KBM-7 (cell line): ENCODE results near the gene DNAJC24.
"Not testable (repeated sequence)": the region's sequence is repeated elsewhere in the genome, so short reads cannot be mapped to it uniquely, and the experiment has no call there.

Experiments
- DNase-seq: peaks from one replicate; pipeline ENCODE4 v3.0.0-alpha.2; 2015
- in situ Hi-C: fragments of 300-500 bp; cut with MboI; formaldehyde crosslinking; loops from 2 replicates; pipeline ENCODE4 v1.14.3; 2020; ENCODE audit warnings: low sequenced_read_pairs, low pct_unique_long_range_greater_than_20kb, mixed read lengths

Gene DNAJC24

GRCh38 chr11:31369348-31370329, at the start of gene DNAJC24, which contains the start of gene DCDC1:
TSS of gene DNAJC24 (plus strand) at chr11:31369860. CDS start at chr11:31370749, 889 bp downstream.
TSS of gene DCDC1 (minus strand) at chr11:31369739. CDS start at chr11:31328280, 41,459 bp downstream.
- DNase-seq, result peak; percentile 96
- in situ Hi-C loops, result no loop called here

GRCh38 chr11:31321494-31321893, 48.2 kb upstream of the DNAJC24 start:
- in situ Hi-C loops, result not testable (repeated sequence)

DNA sequence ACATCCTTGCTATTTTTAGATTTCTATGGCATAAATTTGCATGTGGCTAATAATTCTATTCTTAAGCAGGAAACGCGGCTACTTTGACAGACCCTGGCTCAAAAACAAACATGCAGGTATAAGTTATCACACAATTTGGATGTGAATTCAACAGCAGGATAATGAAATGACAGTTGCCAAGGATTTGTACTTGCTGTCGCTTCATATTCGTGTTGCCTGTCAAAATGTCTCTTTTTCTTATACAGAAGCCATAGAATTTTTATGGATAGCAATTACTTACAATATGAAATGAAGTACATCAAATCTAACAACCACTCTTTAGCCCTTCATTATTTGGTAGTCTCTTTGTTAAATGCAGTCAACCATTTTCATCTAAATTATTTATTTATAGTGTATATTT, 46.5 kb upstream of the DNAJC24 start:
- in situ Hi-C loops, result no loop called here
- DNase-seq, result no peak

More at GRCh38 chr11:31321494-31321893, 48.2 kb upstream of the DNAJC24 start:
- DNase-seq, result not testable (repeated sequence)

- no peak for DNase-seq
- in situ Hi-C loops, result no loop called here
These were observed 44.5 kb upstream of the DNAJC24 start for GRCh38 chr11:31325160-31325559.

- in situ Hi-C loops, result no loop called here
These were observed 43.1 kb upstream of the DNAJC24 start for GRCh38 chr11:31326470-31327148.

DNA sequence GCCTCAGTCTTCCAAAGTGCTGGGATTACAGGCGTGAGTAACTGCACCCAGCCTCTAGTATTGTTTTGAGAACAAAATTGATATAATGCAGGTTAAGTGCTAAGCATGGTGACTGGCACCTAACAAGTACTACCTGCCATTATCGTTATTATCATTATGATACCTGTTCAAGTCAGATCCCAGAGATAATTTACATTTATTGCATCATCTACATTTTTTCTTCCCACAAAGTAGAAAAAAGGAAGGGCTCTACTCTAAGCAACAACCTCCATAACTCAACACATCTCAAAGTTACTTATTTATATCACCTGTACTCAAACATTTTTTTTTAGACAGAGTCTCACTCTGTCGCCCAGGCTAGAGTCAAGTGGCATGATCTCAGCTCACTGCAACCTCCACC, 42.2 kb upstream of the DNAJC24 start:
- in situ Hi-C loops, result no loop called here
- DNase-seq, result no peak

More at GRCh38 chr11:31326470-31327148, 43.1 kb upstream of the DNAJC24 start:
- no peak for DNase-seq

GRCh38 chr11:31328697-31329096, 41.0 kb upstream of the DNAJC24 start:
- in situ Hi-C loops, result no loop called here
- no peak for DNase-seq

DNA sequence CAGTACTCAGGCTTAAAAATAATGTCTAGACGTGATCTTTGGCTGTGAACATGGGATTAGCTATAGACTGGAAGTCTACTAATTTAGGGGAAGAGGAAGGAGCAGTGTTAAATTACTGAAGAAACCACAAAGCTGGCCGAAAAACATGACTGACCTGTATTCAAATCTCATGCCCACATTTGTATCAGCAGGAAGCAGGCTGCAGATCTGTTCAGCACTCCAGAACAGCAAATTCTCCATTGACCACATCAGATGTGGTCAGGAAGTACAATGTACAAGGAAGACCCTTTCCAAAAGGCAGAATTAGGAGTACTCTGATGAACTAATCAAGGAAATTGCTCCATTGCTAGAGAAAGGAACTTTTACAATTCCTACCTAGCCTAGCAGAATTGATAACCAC, 31.9 kb upstream of the DNAJC24 start:
- peak; percentile 46 for DNase-seq
- in situ Hi-C loops, result no loop called here

DNA sequence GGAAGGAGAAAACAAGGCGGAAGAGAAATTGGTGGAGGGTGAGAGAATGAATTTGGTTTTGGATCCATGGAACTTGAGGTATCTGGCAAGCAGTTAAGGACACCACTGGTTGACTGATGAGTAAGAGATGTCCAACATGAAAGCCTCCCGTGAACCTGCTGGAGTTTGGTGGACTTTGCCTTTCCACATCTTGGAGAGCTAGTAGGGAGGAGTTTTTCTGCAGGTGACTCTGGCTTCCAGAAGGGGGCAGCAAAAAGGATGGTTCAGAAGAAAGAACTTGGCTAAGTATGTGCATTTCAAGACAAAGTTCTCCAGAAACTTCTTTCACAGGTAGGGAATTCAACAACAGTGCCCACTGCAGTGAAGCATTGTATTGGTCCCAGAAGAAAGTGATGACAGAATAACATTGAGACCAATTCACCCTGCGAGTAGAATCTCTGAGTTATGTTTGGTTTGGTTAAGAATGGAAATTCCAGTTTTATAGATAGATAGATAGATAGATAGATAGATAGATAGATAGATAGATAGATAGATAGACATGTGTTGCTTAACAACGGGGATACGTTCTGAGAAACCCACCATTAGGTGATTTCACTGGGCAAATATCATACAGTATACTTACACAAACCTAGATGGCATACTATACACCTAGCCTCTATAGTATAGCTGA, 28.6 kb upstream of the DNAJC24 start:
- in situ Hi-C loops, result no loop called here
- peak; percentile 50 for DNase-seq

DNA sequence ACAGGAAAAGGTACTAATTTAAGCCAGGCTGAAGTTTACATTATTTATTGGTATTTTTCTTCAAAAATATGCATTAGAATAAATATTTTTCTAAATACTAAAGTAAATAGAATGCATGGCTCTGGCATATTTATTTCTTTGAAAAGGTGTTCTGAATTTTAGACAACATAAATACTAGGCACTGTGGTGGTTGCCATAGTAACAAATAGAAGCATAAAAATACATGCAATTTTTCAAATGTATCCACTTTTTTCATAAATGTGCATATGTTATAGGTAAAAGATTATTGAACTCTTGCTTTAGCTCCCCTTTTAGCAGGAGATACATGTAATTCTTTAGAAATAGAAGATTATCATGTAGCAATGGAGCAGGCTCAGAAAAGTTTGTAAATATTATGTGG, 18.5 kb upstream of the DNAJC24 start:
- no peak for DNase-seq
- in situ Hi-C loops, result no loop called here

- no peak for DNase-seq
- in situ Hi-C loops, result no loop called here
These were observed 14.5 kb upstream of the DNAJC24 start for GRCh38 chr11:31355131-31355530.

GRCh38 chr11:31355817-31356216, 13.8 kb upstream of the DNAJC24 start:
- DNase-seq, result no peak
- in situ Hi-C loops, result no loop called here

GRCh38 chr11:31361743-31362142, 7.9 kb upstream of the DNAJC24 start:
- no peak for DNase-seq
- in situ Hi-C loops, result no loop called here

DNA sequence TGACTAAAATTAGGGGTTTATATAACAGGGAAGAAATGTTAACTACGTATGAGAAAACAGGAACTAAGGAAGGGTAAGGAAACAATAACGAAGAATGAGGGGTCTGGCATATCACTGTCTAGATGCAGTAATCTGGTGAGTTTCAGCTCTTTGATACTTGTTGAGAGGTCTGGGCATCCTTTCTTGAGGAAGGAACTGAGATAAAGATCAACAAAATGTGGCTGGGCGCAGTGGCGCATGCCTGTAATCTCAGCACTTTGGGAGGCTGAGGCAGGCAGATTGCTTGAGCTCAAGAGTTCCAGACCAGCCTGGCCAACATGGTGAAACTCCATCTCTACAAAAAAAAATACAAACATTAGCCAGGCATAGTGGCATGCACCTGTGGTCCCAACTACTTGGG, 2.9 kb upstream of the DNAJC24 start:
- in situ Hi-C loops, result no loop called here

DNA sequence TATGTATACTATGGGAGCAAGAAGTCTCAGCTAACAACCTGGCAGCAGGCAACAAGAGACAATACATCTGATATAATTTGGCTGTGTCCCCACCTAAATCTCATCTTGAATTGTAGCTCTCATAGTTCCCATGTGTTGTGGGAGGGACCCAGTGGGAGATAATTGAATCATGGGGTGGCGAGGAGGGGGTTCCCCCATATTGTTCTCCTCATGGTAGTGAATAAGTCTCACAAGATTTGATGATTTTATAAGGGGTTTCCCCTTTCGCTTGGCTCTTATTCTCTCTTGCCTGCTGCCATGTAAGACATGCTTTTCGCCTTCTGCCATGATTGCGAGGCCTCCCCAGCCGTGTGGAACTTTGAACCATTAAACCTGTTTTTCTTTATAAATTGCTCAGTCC, 6.2 kb downstream of the DNAJC24 start:
- in situ Hi-C loops, result no loop called here
- DNase-seq, result no peak

More for the DNA sequence above, 2.9 kb upstream of the DNAJC24 start:
- peak; percentile 69 for DNase-seq

DNA sequence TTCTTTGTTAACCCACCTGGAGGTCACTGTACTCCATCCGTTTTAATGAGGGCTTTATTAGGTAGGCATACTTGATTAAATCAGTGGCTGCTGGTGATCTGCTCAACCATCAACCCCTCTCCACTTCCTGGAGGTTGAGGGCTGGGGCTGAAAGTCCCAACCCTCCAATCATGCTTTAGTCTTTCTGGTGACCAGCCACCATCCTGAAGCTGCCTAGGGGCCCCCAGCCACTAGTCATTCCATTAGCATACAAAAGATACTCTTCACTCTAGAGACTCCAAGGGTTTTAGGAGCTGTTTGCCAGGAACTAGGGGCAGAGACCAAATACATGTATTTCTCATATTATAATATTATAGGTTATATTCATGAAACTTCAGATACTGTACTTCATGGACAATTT, 13.5 kb downstream of the DNAJC24 start:
- DNase-seq, result no peak
- in situ Hi-C loops, result no loop called here

GRCh38 chr11:31387379-31387778, 17.7 kb downstream of the DNAJC24 start:
- DNase-seq, result no peak

DNA sequence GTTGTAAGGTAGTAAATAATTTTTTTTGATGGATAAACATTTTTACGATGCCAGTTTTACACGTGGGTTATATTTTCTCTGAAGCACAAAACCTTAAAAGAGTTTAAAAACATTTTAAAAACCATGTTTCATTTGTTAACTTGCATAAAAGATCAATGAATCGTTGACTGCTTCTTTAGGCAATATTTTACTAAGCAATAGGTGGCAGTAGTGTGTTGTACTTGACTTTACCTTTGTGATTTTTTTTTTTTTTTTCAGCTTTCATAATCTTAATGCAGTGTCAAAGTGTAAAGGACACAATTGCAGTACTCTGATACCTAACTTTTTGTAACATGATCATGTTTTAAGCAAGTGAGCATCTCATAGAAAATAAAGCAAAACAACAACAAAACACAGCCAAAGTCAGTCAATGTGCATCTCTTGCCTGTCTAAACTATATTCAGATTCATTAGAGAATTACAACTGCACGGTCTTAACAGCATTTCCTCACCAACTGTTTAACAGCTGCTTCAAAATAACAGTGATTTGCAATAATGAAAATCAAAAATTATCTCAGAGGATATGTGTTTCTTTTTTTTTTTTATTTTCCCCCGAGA, 27.7 kb downstream of the DNAJC24 start:
- in situ Hi-C loops, result no loop called here
- peak; percentile 57 for DNase-seq

More at GRCh38 chr11:31387379-31387778, 17.7 kb downstream of the DNAJC24 start:
- in situ Hi-C loops, result no loop called here

DNA sequence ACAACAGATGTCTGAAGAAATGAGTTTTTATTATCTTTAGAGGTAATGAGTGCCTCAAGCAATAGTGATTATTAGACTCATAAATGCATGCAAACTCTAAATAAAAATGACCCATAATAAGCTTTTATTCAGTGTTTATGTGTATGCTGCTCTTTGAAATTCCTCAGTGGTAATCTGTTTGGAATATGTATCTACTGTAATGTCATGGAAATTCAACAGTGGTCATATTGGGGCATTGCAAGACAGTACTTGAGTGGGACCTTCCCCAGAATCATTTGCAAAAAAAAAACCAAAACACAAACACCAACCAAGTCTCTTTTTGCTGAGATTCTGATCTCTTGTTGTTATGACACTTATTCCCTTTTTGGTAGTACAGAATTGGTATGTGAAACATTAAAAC, 35.0 kb downstream of the DNAJC24 start:
- in situ Hi-C loops, result no loop called here
- DNase-seq, result no peak
